K562 (cell line): ENCODE data around the gene YEATS2. TPM values are rescaled to one million over a fixed set of nuclear protein-coding genes. Genes with fewer than 3 reads are reported as not detected.

Experiments used
- FOXK1 ChIP-seq: sonication (generic); formaldehyde crosslinking; IDR thresholded peaks from 2 replicates; pipeline ENCODE4 v1.8.0; 2022; ENCODE audit warnings: missing genetic modification reagents, mild to moderate bottlenecking, borderline replicate concordance
- KHSRP ChIP-seq: fragments of 450-650 bp; IDR thresholded peaks from 2 replicates; pipeline ENCODE4 v1.6.1; 2017
- KLF6 ChIP-seq: fragments of 250-450 bp; sonication (Bioruptor Pico); IDR thresholded peaks from 2 replicates; pipeline ENCODE4 v1.4.0; 2020; ENCODE audit warnings: mild to moderate bottlenecking, moderate library complexity, borderline replicate concordance
- MYC ChIP-seq, 2 experiments: fragments of 250-450 bp in 1 of 2; sonication (Bioruptor Pico) in 1 of 2; IDR thresholded peaks; 2 replicates each; pipeline versions ENCODE4 v1.5.1 to v1.6.1; 2012 to 2021; ENCODE audit warnings: low read depth in 2 of 2, borderline replicate concordance in 1 of 2, improper control_type of control experiment in 1 of 2, low read length in 1 of 2, mild to moderate bottlenecking in 1 of 2, moderate library complexity in 1 of 2
- NFIC ChIP-seq: fragments of 450-650 bp; IDR thresholded peaks from 2 replicates; pipeline ENCODE4 v1.6.1; 2017; ENCODE audit warnings: mild to moderate bottlenecking, inconsistent platforms
- NONO ChIP-seq, 2 experiments: fragments of 200-400 bp in 1 of 2; fragments of 450-650 bp in 1 of 2; formaldehyde crosslinking in 1 of 2; IDR thresholded peaks; 2 replicates each; pipeline ENCODE4 v1.6.1; 2017; ENCODE audit warnings: low read depth in 2 of 2, mild to moderate bottlenecking in 2 of 2, moderate library complexity in 2 of 2, low read length in 1 of 2
- RBM34 ChIP-seq: fragments of 200-400 bp; formaldehyde crosslinking; IDR thresholded peaks from 2 replicates; pipeline ENCODE4 v1.6.1; 2018; ENCODE audit warnings: low read length, borderline replicate concordance; ENCODE audit not compliant: insufficient read depth
- RFX1 ChIP-seq: fragments of 450-650 bp; IDR thresholded peaks from 2 replicates; pipeline ENCODE4 v1.6.1; 2016; ENCODE audit warnings: mild to moderate bottlenecking, moderate library complexity
- SMAD1 ChIP-seq: fragments of 150-350 bp; IDR thresholded peaks from 2 replicates; pipeline ENCODE4 v1.6.1; 2014; ENCODE audit warnings: low read length, low read depth; ENCODE audit not compliant: partially characterized antibody
- polyA plus RNA-seq, 8 experiments: library from polyadenylated mRNA; depleted of rRNA in 4 of 8; stranded (reverse) in 5 of 8; unstranded in 3 of 8; fragments of >200 nt; fragmentation: Nextera tagmentation in 2 of 8; fragmentation: Illumina TruSeq in 1 of 8; extraction: Ambion mirVana in 2 of 8; extraction: Trizol in 1 of 8; gene quantifications; 2 replicates each; pipeline versions ENCODE4 v1.2.1 to v1.2.3, GENCODE V29; 2011 to 2014; ENCODE audit warnings: inconsistent platforms in 1 of 8, missing spikeins in 1 of 8
- total RNA-seq, 7 experiments: library from RNA; depleted of rRNA in 6 of 7; stranded (reverse); fragments of >200 nt in 6 of 7; fragmentation: Illumina TruSeq in 2 of 7; extraction: Trizol in 2 of 7; gene quantifications; 2 replicates each; pipeline versions ENCODE4 v1.2.1 to v1.2.3, GENCODE V29; 2011 to 2021; ENCODE audit warnings: low replicate concordance in 1 of 7
- TF ChIP-seq, protein P1 (sequence below): IDR thresholded peaks from 2 replicates; pipeline ENCODE4 v1.6.1; 2012; ENCODE audit warnings: low read depth, low read length, improper control_type of control experiment, borderline replicate concordance
- TF ChIP-seq, protein P2 (sequence below): fragments of 250-450 bp; sonication (Bioruptor Pico); IDR thresholded peaks from 2 replicates; pipeline ENCODE4 v1.4.0; 2020; ENCODE audit warnings: mild to moderate bottlenecking, moderate library complexity, borderline replicate concordance
- TF ChIP-seq, protein P3 (sequence below): fragments of 250-450 bp; sonication (Bioruptor Pico); IDR thresholded peaks from 2 replicates; pipeline ENCODE4 v1.8.0; 2021; ENCODE audit warnings: moderate library complexity, mild to moderate bottlenecking, inconsistent platforms
- TF ChIP-seq, protein P4 (sequence below): fragments of 200-800 bp; sonication (Bioruptor generic); IDR thresholded peaks from 2 replicates; pipeline ENCODE4 v1.6.1; 2016; ENCODE audit warnings: missing genetic modification characterization, missing compliant biosample characterization

The YEATS2 gene
- total and polyA plus RNA-seq, 9 of the 15 experiments (the other 6 are each of a cell fraction or from before 2014, with no cell fraction given): 1.8 to 35.2 (median 19.0) TPM

DNA sequence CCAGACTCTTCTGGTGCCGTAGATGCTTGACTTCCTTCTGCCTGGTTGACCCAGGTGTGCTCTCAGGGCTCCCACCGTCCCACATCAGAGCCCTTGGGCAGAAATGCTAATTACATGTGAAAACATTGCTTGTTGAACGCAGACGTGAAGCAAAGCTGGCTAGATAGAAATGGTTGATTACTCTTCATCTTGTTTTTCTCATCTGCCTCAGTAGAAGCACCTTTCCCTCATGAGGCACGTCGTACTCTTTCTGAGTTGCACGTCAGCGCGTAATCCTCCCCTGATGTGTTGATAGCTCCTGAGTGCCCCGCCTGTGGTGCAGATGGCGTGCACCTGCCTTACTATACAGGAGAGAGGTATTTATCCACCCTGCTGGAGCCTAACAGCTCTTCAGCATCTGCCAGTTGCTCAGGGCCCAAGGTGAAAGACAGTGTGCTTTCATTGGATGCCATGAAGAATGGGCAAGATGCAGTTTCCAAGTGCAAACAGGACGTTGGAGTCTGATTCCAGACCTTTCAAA, 109.7 kb downstream of the YEATS2 start (continued):
- TF ChIP-seq, protein P1, sequence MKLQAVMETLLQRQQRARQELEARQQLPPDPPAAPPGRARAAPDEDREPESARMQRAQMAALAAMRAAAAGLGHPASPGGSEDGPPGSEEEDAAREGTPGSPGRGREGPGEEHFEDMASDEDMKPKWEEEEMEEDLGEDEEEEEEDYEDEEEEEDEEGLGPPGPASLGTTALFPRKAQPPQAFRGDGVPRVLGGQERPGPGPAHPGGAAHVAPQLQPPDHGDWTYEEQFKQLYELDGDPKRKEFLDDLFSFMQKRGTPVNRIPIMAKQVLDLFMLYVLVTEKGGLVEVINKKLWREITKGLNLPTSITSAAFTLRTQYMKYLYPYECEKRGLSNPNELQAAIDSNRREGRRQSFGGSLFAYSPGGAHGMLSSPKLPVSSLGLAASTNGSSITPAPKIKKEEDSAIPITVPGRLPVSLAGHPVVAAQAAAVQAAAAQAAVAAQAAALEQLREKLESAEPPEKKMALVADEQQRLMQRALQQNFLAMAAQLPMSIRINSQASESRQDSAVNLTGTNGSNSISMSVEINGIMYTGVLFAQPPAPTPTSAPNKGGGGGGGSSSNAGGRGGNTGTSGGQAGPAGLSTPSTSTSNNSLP: no peak
- TF ChIP-seq, protein P2, sequence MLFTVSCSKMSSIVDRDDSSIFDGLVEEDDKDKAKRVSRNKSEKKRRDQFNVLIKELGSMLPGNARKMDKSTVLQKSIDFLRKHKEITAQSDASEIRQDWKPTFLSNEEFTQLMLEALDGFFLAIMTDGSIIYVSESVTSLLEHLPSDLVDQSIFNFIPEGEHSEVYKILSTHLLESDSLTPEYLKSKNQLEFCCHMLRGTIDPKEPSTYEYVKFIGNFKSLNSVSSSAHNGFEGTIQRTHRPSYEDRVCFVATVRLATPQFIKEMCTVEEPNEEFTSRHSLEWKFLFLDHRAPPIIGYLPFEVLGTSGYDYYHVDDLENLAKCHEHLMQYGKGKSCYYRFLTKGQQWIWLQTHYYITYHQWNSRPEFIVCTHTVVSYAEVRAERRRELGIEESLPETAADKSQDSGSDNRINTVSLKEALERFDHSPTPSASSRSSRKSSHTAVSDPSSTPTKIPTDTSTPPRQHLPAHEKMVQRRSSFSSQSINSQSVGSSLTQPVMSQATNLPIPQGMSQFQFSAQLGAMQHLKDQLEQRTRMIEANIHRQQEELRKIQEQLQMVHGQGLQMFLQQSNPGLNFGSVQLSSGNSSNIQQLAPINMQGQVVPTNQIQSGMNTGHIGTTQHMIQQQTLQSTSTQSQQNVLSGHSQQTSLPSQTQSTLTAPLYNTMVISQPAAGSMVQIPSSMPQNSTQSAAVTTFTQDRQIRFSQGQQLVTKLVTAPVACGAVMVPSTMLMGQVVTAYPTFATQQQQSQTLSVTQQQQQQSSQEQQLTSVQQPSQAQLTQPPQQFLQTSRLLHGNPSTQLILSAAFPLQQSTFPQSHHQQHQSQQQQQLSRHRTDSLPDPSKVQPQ (CRISPR knock-in tag): no peak
- TF ChIP-seq FOXK1 (CRISPR knock-in tag) (no peak), SMAD1 (no peak), RBM34 (no peak), MYC (IDR thresholded peaks at IDR 0.05; ENCODE audit: low read depth, low read length) (no peak), MYC (CRISPR knock-in tag; IDR thresholded peaks at IDR 0.05; ENCODE audit: borderline replicate concordance, low read depth) (no peak), KLF6 (CRISPR knock-in tag) (no peak), NONO (IDR thresholded peaks at IDR 0.05; ENCODE audit: low read depth in 2 of 2, low read length in 1 of 2) (no peak), NFIC (no peak), KHSRP (no peak), RFX1 (no peak)
- TF ChIP-seq, protein P3, sequence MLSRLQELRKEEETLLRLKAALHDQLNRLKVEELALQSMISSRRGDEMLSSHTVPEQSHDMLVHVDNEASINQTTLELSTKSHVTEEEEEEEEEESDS (CRISPR knock-in tag): no peak
- TF ChIP-seq, protein P4, sequence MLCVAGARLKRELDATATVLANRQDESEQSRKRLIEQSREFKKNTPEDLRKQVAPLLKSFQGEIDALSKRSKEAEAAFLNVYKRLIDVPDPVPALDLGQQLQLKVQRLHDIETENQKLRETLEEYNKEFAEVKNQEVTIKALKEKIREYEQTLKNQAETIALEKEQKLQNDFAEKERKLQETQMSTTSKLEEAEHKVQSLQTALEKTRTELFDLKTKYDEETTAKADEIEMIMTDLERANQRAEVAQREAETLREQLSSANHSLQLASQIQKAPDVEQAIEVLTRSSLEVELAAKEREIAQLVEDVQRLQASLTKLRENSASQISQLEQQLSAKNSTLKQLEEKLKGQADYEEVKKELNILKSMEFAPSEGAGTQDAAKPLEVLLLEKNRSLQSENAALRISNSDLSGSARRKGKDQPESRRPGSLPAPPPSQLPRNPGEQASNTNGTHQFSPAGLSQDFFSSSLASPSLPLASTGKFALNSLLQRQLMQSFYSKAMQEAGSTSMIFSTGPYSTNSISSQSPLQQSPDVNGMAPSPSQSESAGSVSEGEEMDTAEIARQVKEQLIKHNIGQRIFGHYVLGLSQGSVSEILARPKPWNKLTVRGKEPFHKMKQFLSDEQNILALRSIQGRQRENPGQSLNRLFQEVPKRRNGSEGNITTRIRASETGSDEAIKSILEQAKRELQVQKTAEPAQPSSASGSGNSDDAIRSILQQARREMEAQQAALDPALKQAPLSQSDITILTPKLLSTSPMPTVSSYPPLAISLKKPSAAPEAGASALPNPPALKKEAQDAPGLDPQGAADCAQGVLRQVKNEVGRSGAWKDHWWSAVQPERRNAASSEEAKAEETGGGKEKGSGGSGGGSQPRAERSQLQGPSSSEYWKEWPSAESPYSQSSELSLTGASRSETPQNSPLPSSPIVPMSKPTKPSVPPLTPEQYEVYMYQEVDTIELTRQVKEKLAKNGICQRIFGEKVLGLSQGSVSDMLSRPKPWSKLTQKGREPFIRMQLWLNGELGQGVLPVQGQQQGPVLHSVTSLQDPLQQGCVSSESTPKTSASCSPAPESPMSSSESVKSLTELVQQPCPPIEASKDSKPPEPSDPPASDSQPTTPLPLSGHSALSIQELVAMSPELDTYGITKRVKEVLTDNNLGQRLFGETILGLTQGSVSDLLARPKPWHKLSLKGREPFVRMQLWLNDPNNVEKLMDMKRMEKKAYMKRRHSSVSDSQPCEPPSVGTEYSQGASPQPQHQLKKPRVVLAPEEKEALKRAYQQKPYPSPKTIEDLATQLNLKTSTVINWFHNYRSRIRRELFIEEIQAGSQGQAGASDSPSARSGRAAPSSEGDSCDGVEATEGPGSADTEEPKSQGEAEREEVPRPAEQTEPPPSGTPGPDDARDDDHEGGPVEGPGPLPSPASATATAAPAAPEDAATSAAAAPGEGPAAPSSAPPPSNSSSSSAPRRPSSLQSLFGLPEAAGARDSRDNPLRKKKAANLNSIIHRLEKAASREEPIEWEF (CRISPR knock-in tag): no peak
- TF ChIP-seq, all 486 proteins: peak for 0
